ENCODE data around the gene DUSP14. TPM values are rescaled to one million over a fixed set of nuclear protein-coding genes. Genes with fewer than 3 reads are reported as not detected.

Gene DUSP14
- polyA plus RNA-seq, 1 of the 3 experiments (the other 2 are of a cell fraction): 85.8 TPM

GRCh38 chr17:37543637-37544052 is 54.0 kb downstream of the DUSP14 start:
- Histone ChIP-seq H3K27me3 (ENCODE audit: insufficient read depth) (no peaks in the 10 kb centered on the region), H3F3A (replicated peaks; ENCODE audit: insufficient read depth) (no peaks in the 10 kb centered on the region), H3K9me3 (no peaks in the 10 kb centered on the region), H3K79me2 (ENCODE audit: insufficient read depth) (peaks cover 26% of the 10 kb centered on the region; the same call in 1 of the 2 replicates), H3K4me1 (ENCODE audit: control insufficient read depth in 1 of 2, insufficient read depth in 2 of 2, low read depth in 1 of 2, low read length in 1 of 2) (peaks cover 0 to 11% of the 10 kb centered on the region in 2 experiments; a peak in 2 of 4 replicates), H3K36me3 (replicated peaks in 1 of 2; ENCODE audit: control insufficient read depth in 1 of 2, insufficient read depth in 2 of 2, low read length in 1 of 2) (peaks cover 48 to 61% of the 10 kb centered on the region in 2 experiments), H2AFZ (ENCODE audit: low read depth) (no peak overlapping the region), H4K20me1 (ENCODE audit: insufficient read depth) (no peaks in the 10 kb centered on the region; the same call in 1 of the 2 replicates), H3K9ac (no peak overlapping the region), H3K27ac (ENCODE audit: low read depth in 2 of 2, low read length in 1 of 2) (no peak overlapping the region), H3K9me2 (no peaks in the 10 kb centered on the region), H3K4me3 (ENCODE audit: low read depth in 2 of 2, low read length in 1 of 2) (no peak overlapping the region), H3K4me2 (no peak overlapping the region)
- DNase-seq: no peak
- CTCF ChIA-PET: interaction anchor here (0.6 to 1.6 kb wide), 3 partner anchors 16 to 66 kb away, joined by 3 to 5 read pairs (median 4); partner anchors contain the start of gene SYNRG
- TF ChIP-seq EZH2phosphoT487 (IDR thresholded peaks at IDR 0.05; ENCODE audit: borderline replicate concordance, low read depth) (no peak), SMC3 (IDR thresholded peaks at IDR 0.05; ENCODE audit: low read depth, low read length) (no peak), GABPA (IDR thresholded peaks at IDR 0.05; ENCODE audit: low read depth) (no peak), FOXM1 (IDR thresholded peaks at IDR 0.05; ENCODE audit: low read depth) (no peak), REST (IDR thresholded peaks at IDR 0.05; ENCODE audit: low read depth, low read length) (no peak), TAF1 (IDR thresholded peaks at IDR 0.05; ENCODE audit: borderline replicate concordance, low read depth, low read length) (no peak), MEF2A (IDR thresholded peaks at IDR 0.05; ENCODE audit: borderline replicate concordance, low read depth) (no peak), NRF1 (IDR thresholded peaks at IDR 0.05; ENCODE audit: low read depth, low read length) (no peak), ZBTB33 (IDR thresholded peaks at IDR 0.05; ENCODE audit: borderline replicate concordance, low read depth) (no peak), CHD2 (IDR thresholded peaks at IDR 0.05; ENCODE audit: low read length, partially characterized antibody) (no peak), JUND (IDR thresholded peaks at IDR 0.05) (no peak), FOXJ3 (CRISPR knock-in tag; IDR thresholded peaks at IDR 0.05) (no peak), IRF3 (IDR thresholded peaks at IDR 0.05; ENCODE audit: low read depth, low read length) (no peak), NFIC (IDR thresholded peaks at IDR 0.05; ENCODE audit: borderline replicate concordance) (no peak), FOSL2 (IDR thresholded peaks at IDR 0.05; ENCODE audit: borderline replicate concordance, low read depth) (no peak), SIN3A (IDR thresholded peaks at IDR 0.05; ENCODE audit: borderline replicate concordance, low read depth, low read length) (no peak)
- 98% methylated on average over 2 of the region's 2 CpGs for WGBS (ENCODE audit: low lambda C conversion rate)
- POLR2A ChIA-PET: no interaction called here
